Ammon's horn (tissue), 1 donor: ENCODE measurements around the gene LETM1.
A peak's percentile ranks its signal among the peaks of the same experiment; 100 is the strongest.

Experiments used
- DNase-seq: peaks from one replicate; pipeline ENCODE4 v3.0.0-alpha.2; 2016; ENCODE audit warnings: low spot score

LETM1 gene

DNA sequence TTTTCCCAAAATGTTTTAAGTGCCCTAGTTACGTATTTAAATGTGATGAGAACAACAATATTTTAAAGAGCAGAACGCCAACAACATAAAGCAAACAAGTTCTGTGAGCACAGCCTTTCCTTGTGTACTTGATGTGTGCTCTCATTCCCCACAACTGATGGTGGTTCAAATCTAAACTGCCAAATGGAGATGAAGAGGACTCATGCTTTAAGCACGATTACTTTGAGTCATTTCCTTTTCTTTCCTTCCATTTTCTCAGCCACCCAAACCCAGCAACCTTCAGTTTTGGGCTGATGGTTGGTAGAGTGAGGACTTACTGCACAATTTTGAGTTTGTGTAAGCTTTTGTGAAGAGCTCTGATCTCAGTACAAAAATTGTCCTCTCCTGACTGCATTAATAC, 16.9 kb upstream of the LETM1 start:
- DNase-seq, result no peak

DNA sequence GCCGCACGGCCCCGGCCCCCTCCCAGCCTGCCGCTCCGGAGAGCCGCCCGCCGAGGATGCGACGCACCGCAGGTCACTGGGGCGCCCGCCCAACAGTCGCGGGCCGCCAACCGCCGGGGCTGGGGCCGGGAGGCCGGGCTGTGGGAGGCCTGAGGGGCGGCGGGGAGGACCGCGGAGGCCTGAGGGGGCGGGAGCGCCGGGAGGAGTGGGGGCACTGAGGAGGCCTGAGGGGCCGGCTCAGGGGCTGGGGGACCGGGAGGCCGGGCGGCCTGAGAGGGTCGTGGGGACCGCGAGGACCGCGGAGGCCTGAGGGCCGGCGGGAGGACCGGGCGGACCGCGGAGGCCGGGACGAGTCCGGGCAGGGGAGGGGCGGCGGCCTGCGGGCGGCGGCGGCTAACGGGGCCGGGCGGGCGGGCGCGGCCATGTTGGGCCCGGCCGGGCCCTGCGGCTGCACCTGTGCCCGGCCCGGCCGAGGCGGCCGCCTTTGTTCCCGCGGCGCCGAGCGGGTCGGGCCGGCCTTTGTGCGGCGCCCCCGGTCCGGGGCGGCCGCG, 15.6 kb upstream of the LETM1 start:
- DNase-seq, result no peak

- peak; percentile 81 for DNase-seq
These were observed 14.9 kb upstream of the LETM1 start, which contains the start of gene NSD2 for GRCh38 chr4:1870578-1871443. Gene NSD2 (plus strand): TSS chr4:1871393. CDS start chr4:1900655, 29,262 bp downstream.

DNA sequence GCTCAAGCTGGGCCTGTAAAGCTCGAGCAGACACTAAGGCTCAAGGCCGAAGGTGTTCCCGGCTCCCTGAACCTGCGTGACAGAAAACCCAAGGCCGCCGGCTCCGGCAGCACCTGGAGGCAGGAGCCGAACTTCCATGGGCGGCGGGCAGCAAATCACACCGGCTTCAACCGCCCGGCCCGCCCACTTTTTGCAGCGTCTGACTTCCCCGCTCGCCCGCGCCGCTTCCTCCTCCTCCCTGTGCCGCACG, 14.3 kb upstream of the LETM1 start:
- DNase-seq, result peak; percentile 75

DNA sequence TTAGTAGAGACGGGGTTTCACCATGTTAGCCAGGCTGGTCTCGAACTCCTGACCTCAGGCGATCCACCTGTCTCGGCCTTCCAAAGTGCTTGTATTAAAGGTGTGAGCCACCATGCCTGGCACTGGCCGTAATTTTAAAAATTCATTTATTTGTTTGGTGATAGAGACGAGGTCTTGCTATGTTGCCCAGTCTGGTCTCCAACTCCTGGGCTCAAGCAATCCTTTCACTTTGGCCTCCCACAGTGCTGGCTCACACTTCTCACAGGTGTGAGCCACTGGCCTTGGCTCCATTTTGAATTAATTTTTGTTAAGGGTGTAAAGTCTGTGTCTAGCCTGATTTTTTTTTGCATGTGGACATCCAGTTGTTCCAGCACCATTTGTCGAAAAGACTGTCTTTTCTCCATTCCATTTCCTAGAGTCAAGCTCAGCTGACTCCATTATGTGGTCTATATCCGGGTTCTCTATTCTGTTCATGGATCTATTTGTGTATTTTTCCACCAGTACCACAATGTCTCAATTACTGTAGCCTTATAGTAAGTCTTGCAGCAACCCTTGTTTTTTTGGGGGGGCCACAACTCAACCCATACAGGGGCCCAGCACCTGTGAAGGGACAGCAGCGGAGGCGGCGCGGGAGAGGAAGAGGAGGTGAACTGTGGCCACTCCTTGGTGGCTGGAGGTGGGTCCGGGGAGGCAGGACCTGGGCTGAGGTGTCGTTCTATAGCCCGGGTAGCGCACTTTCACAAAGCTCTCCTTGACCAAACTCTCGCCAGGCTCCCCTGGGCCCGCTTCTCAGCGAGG, 13.8 kb upstream of the LETM1 start:
- no peak for DNase-seq

DNA sequence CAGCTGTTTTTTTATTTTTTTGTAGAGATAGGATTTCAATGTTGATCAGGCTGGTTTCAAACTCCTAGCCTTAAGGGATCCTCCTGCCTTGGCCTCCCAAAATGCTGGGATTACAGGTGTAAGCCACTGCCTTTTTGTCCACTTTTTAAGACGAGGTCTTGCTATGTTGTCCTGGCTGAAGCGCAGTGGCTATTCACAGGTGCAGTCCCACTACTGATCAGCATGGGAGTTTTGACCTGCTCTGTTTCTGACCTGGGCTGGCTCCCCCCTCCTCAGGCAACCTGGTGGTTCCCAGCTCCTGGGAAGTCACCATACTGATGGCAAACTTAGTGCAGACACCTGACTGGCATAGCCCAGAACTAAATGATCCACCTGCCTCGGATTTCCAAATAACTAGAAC, 13.0 kb upstream of the LETM1 start:
- DNase-seq, result no peak

DNA sequence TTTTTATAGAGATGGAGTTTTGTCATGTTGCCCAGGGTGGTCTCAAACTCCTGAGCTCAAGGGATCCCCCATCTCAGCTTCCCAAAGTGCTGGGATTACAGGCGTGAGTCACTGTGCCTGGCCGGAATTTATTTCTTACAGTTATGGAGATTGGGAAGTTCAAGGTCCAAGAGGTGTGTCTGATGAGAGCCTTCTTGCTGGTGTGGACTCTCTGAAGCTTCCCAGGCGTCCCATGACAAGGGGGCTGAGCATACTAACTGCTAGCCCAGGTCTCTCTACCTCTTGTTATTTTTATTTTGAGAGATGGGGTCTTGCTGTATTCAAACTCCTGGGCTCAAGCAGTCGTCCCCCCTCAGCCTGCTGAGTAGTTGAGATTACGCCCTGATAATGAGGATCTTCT, 12.3 kb upstream of the LETM1 start:
- DNase-seq, result no peak

DNA sequence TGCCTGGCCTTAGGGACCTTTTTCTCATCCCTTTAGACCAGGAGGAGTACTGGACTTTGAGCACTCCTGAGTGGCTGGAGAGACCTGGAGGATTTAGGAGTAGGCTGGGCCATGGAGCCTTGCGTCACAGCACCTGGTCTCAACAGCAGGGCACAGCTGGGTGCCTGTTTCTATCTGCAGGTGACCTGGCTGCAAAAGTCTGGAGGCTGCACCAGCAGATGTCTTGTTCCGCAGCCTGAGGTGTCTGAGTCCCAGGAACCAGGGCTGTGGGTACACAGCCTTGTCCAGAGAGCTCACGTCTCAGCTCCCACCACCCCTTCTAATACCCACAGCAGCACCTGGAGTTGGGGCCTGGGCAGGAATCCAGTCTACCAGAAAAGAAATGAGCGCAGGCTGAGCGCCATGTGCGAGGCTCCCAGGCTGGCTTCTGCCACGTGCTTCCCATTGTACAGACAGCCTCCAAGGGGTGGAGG, 10.3 kb upstream of the LETM1 start:
- no peak for DNase-seq

GRCh38 chr4:1864076-1865008, 8.4 kb upstream of the LETM1 start:
- DNase-seq, result no peak

- no peak for DNase-seq
These were observed 7.5 kb upstream of the LETM1 start for GRCh38 chr4:1863297-1864033.

DNA sequence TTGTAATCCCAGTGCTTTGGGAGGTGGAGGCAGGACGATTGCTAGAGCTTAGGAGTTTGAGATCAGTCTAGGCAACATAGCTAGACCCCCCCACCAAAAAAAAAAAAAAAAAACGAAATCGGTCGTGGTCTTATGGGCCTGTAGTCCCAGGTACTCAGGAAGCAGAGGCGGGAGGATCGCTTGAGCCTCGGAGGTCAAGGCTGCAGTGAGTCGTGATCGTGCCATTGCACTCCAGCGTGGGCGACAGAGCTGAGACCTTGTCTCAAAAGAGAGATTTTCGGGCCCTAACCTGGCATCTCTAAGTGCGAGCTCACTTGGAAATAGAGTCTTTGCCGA, 7.0 kb upstream of the LETM1 start:
- no peak for DNase-seq

DNA sequence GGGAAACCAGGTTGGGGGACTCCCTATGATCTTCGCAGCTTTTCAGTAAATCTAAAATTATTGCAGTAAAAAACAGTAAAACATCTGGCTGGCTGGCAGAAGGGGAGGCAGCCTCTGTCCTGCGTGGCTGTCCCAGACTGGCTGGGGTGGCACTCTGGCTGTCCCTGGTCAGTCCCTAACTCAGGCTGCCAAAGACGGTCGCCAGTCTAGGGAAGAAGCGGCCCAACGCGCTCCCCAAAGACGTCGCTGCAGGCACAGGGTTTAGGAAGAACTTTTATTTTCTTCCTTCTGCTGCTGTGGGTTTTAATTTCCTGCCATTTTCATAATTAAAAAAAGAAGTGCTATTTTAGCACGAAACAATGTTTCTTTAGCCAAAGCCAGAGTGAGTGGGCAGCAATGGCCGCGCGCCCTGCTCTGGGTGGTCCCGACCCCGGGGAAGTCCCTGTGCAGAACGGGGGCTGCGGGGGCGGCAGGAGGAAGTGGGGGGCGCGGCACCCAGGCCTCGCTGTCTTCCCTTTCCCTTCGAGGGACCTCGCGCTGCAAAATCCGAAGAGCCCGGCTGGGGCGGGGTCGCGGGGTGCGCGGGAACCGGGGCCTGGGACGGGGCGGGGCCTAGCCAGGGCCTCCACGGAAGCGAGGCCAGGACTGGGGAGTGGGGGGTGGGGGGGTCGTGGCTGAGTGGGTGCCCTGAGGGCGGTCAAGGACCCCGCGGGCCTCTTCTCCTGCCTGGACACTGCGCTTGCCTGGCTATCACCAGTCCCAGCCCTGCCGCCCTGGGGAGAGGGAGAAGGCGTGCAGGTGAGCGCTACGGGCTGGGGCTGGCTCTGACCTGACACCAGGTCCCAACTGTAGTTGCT, 6.3 kb upstream of the LETM1 start:
- DNase-seq, result no peak

DNA sequence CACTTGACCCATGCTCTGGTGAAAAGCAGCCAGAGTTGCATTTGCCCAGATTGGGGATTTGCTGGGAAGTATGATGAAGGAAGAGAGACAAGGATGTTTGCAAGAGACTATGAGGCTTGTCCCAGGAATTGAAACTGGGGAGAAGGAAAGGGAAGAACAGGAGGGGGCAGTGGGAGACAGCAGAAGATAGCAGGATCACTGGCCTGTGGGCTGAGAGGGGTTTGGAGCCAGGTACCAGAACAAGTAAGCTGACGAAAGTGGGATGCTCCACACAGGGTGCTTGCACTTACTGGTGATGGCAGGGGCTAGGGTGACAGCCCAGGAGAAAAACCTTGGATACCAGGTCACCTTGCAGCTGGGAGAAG, 3.4 kb upstream of the LETM1 start:
- DNase-seq, result no peak

GRCh38 chr4:1857931-1858330, 2.0 kb upstream of the LETM1 start:
- DNase-seq, result no peak

DNA sequence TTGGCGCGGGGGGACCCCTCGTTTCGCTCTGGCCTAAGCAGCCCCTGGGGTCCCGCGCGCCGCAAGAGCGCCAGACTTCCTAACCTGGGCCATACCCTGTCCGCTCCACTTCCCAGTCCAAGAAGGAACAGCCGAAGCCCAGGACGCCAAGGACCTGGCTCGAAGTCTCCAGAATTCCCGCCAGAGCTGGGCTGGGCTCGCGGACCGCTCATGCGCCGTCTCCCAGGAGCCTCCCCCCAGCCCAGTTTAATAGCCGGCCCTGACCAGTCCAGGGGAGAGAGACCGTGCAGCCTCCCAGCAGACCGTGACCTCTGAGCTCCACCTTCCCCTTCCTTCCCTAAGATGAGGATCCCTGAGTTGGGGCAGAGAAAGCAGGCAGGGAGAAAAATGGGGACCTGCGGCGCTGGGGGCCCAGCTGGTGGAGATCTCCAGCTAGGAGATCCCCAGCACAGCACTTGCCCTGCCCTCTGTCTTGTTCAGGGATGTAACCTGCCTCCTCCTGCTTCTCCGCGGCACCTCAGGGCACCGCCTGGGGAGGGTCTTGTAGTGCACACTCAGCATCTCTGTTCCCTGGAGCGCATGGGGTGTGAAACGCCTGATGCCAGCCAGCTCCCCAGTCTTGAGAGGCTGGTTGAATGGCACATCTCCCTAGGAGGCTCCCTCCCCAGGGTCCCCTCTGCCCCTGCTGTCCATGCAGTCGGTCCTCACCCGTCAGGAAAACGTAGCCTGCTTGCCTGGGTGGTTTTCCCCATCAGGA, 1.2 kb upstream of the LETM1 start:
- no peak for DNase-seq

- no peak for DNase-seq
These were observed 454 bp downstream of the LETM1 start for GRCh38 chr4:1855333-1856070.

- DNase-seq, result no peak
These were observed 1.2 kb downstream of the LETM1 start for GRCh38 chr4:1854752-1855151.

DNA sequence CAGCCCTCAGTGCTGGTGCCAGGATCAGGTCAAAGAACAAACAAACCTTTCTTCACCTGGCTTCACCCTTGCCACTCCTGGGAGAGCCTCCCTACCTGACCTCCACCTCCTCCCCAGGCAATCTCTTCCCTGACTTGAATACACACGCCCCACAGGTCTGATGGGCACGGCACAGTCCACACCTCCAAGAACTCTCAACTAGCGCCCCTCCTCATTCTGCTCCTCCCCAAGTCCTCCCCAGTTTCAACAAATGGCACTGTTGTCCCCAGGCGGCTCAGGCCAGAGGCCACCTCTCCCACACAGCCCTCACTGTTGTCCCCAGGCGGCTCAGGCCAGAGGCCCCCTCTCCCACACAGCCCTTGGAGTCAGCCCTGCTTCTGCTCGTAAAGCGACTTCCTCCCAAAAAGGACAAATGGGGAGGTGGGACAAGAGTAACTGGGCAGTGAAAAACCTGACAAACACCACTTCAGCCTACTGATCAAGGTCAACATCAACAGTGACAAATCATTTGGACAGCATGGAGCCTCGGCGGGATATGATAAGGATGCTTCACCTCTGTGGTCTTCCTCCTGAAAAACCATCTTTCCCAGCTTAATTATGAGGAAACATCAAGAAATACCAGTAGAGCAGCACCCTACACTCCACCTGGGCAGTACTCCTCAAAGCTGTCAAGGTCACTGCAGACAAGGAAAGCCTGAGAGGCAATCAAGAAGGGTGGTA, 2.9 kb downstream of the LETM1 start:
- DNase-seq, result no peak
